Endothelial cell of hepatic sinusoid (primary cell): ENCODE results near the gene ANKS3.

Experiments used
- in situ Hi-C: cut with HindIII; loops from 2 replicates; pipeline ENCODE4 v1.10.0; 2017; ENCODE audit warnings: low sequenced_read_pairs

Gene ANKS3

DNA sequence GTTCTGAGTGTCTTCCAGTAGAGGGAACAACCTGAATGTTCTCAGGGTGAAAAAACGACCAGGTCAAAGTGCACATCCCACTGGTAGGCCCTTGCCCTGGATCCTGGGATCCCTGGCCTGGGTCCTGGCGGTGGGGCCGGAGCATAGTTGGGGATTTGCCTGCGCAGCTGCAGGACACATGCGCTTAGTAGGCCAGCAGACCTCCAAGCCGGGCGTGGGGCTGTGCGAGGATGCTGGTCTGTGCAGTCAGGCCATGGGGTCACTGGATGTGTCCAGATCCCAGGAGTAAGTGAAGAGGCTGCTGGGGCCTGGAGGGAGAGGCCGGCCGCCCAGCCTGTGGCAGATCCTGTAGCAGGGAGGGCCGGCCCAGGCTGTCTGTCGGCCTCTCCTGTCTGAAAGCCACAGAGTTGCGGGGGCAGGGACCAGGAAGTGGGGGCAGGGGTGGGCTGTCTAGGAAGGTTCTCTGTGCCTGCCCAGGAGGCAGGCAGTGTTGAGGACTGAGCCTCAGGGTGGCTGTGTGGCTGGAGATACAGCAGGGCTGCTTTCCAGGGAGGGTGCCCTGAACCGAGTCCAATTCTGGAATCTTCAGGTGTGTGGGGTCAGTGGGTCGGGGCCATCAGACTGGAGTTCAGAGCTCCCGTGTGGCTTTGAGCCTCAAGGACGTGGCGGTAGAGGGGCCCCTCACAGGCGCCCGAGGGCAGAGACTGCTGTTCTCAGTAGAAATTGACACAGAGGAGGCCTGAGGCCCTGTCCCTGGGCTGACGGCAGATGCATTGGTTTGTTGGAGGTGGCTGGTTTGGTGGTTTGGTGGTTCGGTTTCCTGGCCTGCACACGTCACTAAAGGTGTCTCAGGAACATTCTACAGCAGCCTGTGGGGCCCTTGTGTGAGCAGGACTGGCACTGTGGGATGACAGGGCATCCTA, 57.9 kb downstream of the ANKS3 start:
- in situ Hi-C loops, result no loop called here

DNA sequence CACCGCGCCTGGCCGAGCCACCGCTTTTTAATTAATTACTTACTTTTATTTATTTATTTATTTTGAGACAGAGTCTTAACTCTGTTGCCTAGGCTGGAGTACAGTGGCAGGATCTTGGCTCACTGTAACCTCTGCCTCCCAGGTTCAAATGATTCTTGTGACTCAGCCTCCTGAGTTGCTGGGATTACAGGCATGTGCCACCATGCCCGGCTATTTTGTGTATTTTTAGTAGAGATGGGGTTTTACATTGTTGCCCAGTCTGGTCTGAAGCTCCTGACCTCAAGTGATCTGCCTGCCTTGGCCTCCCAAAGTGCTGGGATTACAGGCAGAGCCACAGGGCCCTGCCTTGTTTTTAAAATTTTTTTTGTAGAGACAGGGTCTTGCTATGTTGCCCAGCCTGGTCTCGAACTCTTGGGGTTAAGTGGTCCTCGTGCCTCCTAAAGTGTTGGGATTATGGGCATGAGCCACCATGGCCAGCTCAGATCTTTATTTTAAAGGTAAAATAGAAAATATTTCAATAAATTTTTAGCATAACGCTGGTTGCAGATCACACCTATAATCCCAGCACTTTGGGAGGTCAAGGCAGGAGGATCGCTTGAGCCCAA, 59.0 kb downstream of the ANKS3 start:
- in situ Hi-C loops, result no loop called here

DNA sequence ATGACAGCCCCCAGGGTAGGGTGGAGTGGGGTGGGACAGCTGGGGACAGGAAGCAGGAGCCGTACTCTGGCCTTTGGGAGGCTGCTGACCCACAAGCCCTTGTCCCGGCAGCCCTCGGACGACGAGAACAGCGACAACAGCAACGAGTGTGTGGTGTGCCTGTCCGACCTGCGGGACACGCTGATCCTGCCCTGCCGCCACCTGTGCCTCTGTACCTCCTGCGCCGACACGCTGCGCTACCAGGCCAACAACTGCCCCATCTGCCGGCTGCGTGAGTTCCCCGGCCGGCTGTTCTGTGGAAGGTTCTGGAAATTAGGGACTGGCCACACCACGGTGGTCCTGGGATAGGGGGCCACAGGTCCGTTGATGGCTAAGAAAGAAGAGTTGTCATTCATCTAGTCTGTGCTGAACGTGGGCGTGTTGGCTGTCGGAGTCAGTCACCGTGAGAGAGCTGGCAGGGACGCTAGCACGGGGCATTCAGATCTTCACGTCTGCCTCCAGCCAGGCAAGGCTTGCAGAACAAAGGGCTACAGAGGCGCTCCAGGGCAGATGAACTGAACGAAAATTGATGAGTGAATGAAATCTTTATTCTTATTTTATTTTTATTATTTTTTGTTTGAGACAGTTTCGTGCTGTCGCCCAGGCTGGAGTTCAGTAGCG, 60.6 kb downstream of the ANKS3 start:
- in situ Hi-C loops, result no loop called here

DNA sequence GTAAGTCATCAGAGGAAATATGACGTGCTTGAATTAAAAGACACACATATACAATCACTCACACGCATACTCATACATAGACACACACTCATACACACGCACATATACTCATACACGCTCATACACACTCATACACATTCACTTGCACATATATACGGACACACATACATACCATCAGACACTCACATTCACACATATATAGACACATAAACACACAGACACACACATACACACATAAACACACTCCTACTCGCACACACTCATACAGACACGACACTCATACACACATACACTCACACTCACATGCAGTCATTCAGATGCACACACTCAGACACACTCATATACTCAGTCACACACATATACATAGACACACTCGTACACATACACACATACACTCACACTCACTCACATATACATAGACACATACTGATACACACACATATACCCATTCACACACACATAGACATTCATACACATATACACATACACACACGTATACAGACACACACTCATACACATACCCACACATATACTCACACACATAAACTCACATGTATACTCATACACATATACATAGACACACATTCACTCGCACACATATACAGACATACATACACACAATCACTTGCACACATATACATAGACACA, 65.6 kb downstream of the ANKS3 start:
- in situ Hi-C loops, result no loop called here

DNA sequence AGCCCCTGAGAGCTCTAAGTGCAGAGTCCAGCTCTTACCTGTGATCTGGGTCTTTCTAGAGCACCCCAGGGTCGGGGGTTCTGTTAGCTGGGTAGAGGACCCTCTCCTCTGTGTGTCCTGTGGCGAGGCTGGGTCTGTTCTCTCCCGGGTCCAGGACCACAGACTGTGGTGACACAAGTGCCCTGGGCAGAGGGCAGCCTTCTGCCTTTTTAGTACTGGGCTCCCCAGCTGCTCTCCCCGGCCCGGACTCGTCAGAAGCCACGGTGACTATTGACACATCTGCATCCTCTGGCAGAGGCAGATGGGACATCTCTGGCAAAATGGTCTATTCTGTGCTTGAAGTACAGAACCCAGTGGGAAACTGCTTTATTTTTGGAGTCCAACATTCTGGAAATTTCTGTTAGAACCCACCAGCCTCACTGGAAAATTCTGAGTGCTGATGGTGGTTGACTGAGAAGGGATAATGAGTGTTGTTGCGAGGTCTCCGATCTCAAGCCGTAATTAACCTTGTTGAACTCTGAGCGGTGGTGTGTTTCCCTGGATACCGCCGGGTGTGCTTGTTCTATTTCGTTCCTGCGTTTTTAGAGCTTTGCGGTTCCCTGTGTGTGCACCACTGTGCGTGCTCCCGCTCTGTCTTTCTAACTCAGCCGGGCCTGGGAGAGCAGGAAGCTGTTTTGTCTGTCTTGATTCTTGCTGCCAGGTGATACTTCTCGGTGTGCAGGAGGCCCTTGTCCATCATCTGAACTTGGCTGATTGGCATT, 66.7 kb downstream of the ANKS3 start:
- in situ Hi-C loops, result no loop called here

DNA sequence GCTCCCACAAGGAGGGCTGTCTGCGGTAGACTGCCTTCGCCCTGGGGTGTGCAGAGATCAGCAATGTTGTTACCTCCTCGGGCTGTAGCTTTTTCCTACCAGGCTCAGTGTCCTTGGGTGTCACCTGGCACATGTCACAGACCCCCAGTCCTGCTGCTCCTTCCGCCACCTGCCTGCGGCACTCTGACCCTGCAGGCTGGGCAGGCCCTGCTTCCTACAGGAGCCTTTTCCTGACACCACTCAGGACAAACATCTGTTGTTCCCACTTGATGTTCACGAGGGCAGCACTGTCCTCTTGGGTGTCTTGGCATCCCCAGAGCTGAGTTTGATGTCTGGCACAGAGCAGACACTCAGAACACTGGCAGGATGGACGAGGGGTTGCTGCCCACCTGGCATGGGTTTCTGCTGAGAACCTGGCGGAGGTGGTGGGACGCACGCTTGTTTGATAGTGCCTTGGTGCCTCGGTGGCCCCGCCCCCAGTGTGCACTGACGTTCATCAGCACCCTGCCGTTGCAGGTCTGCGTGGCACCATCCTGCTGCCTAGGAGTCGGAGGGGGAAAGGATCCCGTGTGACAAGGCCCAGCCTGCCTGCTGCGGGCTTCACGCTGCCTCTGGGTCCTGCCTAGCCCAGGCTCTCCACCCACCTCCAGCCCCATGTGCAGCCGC, 67.4 kb downstream of the ANKS3 start:
- in situ Hi-C loops, result no loop called here

DNA sequence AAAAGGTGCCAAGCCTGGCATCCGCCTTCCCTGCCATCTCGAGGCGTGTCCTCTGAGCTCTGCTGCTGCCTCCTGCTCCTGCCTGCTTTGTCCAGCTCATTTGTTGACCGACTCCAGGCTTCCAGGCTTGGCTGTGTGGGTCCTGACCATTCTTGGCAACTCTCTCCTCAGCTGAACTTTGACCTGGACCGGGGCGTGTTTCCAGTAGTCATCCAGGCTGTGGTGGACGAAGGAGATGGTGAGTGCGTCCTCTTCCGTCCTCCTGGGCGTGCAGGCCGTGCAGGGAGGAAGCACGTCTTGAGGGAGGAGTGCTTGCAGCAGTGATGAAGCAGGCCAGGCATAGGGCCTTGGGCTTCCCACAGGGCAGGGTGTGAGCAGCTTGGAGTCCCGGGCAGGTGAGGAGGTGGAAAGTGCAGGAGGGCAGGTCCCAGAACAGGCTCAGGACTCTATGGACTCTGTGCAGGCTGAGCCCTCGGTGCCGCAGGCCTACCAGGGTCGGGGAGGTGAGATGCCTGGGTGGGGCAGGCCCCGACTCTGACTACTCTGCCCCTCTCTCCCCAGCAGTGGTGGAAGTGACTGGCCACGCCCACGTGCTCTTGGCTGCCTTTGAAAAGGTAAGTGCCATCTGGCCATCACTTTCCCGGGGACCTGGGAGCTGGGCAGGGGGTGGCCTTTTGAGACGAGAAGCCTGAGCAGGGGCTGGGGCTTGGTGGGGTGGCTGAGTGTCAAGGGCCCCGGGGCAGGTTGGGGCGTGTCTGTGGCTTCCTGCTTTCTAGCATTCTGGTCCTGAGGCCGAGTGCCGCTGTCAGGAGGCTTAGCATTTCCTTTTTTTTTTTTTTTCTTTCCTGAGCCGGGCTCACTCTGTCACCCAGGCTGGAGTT, 69.3 kb downstream of the ANKS3 start:
- in situ Hi-C loops, result no loop called here

DNA sequence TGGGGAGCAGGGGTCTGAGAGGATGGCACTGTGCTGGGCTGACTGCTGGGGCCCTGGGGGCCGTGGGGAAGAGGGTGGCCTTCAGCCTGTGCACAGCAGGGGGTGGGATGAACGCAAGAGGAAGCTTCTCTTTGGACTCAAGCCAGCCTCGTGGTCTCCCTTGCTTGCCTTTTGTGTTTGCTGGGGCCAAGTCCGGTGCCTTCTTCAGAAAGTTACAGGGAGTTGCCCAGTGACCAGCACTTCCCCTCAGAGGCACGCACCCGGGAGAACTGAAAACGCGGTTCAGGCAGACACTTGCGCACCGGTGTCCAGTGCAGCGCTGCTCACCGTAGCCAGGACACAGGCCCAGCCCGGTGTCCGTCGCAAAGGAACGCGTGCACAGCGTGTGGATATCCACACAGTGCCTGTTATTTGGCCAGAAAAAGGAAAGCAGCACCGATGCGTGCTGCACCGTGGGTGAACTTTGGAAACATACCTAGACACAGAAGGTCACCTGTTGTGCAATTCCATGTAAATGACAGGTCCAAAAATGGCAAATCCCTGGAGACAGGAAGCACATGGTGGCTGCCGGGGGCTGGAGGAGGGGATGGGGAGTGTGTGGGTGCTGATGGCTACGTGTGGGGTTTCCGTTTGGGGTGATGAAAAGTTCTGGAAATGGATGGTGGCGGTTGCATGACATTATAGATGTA, 70.2 kb downstream of the ANKS3 start:
- in situ Hi-C loops, result no loop called here

DNA sequence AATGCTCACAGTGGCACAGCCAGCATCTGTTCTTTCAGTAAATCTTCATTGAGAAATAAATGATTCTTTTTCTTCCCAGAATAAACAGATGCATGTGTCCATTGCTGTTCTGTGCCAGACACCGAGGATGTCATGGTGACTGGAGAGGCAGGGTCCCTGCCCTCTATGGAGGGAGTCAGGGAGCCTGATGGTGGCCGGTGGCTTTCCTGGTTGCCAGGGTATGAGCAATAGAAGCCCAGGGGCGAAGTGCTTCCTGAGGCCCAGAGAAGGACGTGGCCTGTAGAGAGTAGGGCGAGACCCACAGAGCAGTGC, 70.7 kb downstream of the ANKS3 start:
- in situ Hi-C loops, result no loop called here

DNA sequence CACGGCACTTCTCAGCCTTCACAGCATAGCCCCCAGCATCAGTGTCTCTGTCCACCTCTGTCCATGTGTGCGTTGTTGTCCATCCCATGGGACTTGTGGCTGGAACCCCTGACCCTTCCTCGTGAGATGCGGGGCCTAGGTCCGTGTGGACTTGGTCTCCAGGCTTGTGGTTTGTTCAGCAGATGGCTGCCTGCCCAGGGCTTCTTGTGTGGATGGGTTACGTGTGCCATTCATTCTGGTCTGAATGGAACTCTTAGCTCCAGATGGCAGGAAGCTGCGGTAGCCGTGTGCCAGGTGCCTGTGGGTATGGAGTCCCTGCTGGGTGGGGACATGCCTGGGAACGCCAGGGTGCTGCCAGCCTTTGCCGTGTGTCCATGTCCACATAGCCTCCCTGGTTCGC, 72.4 kb downstream of the ANKS3 start:
- in situ Hi-C loops, result no loop called here

DNA sequence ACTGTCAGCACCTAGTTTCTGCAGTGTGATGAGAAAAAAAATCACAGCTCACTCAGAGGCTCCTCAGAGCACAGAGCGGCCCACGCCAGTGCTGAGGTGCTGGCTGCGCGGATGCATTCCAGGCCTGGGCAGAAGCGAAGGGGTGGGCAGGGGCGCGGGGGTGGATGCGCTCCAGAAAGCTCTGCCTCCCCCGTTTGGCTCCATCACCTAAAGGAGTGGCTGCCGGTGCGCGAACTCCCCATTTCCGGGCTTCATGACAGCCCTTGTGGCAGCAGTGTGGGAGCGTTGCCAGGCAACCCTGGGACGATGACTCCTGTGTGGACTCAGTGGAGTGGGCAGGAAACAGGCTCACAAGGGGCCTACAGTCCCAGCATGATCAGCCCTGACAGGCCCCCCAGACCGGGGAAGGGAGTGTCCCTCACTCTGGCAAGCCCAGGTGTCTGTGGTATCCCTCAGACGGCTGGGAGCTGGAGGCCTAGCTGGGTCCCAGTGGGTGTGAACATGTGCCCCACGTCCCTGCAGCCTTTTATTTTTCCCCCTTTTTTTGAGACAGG, 73.5 kb downstream of the ANKS3 start:
- in situ Hi-C loops, result no loop called here

DNA sequence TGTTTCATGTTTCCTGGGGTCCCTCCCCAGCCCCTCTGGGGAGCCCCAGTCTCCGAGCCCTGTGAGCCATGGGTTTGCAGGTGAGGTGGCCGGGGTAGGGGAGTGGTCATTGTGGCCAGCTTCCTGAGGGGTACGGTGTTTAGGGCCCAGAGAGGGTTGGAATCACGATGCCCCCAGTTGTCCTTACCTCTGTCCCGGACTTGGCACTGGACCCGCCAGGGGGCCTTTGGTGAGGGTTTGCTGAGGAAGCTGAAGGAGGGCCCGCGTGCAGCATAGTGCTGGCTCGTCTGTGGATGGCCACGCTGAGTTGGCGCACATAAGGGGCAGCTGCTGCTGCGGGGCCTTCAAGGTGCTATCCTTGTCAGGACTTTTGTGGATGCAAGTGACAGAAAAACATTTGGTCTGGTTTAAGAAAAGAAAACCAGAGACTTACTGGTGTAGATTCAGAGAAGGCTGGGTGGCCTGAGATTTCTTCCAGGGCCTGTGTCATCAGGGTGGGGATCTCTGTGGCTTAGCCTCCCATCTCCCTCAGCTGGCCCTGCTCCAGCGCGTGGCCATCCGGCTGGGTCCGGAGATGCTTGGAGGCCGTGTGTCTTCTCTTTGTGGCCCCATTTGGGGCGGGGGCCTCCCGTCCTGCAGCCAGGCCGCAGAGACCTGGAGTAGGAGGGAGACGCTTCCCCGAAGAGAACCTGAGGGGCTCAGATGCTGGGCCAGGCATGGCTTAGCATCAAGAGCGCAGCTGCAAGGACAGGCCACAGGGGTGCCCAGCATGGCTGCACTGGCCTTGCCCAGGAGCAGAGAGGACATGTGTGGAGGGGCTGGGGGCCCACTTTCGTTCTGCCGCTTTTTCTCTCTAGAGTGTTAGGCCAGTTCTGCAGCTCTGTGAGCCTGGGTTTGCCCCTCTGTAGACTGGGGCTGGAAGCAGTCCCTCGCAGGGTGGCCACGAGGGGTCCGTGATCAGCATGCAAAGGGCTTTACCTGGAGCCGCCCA, 74.4 kb downstream of the ANKS3 start:
- in situ Hi-C loops, result no loop called here

DNA sequence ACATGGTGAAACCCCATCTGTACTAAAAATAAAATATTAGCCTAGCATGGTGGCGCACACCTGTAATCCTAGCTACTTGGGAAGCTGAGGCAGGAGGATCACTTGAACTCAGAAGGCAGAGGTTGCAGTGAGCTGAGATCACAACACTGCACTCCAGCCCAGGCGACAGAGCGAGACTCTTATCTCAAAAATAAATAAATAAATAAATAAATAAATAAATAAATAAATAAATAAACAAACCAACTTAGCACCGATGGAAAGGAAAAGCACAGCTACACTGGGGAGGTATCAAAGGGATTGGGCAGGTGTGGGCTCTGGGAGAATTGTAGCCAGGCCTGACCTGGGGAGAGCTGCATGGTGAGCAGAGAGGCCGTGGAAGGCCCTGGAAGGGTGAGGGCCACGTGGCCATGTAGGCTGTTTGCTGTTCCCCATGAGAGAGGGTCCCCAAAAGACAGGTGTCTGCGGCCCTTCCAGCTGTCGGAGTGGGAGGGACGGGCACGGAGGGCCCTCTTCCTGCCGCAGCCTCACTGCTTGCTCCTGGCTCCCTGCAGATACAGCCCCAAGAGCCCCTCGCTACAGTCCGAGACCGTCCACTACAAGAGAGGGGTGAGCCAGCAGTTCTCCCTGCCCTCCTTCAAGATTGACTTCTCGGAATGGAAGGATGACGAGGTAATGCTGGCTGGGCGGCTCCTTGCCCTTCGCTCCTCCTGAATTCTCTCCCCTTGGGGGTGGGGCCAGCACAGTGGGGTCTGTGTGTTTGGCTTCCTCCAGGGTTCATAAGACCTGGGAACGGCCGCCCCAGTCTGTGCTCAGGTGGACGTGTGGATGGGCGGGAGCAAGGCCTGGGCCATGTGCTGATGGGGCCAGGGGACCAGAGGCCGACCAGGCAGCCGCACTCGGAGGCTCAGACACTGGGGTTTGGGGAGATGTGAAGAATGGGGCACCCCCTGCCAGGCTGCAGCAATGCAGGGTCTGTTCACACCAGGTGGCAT, 77.1 kb downstream of the ANKS3 start:
- in situ Hi-C loops, result no loop called here

DNA sequence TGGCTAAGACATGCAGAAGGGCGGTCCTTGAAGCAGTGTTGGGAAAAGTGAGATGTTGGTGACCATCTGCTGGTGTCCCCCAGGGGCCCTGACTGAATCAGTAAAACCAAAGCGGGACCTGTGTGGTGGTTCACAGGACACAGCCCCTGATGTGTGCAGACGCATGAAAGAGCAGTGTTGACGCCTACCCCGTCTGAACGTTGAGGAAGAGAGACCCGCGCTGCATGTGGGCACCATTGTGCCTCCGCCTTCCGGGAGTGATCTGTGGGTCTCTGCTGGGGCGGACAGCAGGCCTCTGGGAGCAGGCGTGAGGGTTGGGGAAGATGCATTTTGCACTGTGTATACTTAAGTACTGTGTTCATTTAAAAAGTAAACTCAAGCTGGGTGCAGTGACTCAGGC, 77.8 kb downstream of the ANKS3 start:
- in situ Hi-C loops, result no loop called here

DNA sequence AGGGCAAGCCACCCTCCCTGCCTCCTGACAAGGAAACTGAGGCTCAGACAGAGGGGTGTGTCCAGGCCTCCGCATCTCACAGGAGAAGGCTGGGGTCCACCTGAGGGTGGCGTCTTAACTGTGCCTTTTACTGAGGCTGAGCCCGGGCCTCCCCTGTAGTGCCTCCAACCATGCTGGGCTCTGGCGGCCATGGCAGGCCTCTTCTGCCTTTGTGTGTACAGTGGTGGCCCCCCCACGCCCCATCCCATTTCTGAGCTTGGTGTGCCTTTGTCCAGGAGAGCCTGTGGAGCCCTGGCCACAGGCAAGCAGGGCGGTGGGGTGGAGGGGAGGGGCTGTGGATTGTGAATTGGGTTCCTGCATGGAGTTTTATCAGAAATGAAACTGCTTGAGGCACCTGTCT, 78.3 kb downstream of the ANKS3 start:
- in situ Hi-C loops, result no loop called here

DNA sequence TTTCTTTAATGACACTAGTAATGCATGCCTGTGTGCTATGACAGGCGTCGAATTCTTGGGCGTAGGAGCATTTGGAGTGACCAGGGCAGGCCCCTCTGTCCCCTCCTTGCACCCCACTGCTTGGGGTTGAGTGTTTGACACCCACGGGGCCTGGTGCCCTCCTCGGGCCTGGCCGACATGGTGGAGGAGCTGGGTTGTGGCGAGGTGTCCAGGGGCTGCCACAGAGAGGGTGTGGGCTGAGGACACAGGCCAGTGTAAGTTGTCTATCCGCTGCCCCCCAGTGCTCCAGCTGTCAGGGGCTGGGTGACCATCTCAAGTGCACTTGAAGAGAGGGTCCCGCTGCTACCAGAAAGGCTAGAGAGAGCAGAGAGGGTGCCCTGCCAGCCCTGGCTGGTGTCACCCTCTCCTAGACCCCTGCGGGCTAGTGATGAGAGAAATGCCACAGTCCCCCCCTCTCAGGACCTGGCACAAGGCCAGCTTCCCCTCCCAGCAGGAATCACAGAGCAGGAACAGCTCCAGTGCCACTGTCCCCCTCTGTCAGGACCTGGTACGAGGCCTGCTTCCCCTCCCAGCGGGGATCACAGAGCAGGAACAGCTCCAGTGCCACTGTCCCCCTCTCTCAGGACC, 79.0 kb downstream of the ANKS3 start:
- in situ Hi-C loops, result no loop called here
